Measurements from ENCODE around the gene TMBIM1.

Gene TMBIM1

DNA sequence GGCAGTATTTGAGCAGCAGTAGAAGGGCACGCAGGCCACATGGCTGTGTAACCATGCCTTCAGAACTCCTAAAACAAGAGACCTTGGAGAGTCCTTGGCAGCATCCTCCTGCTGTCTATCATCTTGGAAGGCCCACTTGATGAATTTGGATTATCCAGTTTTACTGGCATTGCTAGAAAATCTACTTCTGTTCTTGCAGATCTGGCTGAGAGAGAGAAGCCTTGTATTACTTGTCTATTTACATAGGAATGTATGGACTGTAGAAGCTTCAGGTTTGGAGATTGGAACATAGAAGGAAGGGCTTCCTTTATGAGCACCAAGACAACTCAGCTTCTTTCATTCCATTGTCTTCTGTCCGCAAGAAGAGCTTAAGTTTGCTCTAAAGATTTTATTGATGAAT is 47.6 kb downstream of the TMBIM1 start:
- DNase-seq (ENCODE audit: low read depth in 2 of 2) = no peak
- TF ChIP-seq, protein P1, sequence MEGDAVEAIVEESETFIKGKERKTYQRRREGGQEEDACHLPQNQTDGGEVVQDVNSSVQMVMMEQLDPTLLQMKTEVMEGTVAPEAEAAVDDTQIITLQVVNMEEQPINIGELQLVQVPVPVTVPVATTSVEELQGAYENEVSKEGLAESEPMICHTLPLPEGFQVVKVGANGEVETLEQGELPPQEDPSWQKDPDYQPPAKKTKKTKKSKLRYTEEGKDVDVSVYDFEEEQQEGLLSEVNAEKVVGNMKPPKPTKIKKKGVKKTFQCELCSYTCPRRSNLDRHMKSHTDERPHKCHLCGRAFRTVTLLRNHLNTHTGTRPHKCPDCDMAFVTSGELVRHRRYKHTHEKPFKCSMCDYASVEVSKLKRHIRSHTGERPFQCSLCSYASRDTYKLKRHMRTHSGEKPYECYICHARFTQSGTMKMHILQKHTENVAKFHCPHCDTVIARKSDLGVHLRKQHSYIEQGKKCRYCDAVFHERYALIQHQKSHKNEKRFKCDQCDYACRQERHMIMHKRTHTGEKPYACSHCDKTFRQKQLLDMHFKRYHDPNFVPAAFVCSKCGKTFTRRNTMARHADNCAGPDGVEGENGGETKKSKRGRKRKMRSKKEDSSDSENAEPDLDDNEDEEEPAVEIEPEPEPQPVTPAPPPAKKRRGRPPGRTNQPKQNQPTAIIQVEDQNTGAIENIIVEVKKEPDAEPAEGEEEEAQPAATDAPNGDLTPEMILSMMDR (IDR thresholded peaks at IDR 0.05; ENCODE audit: low read depth, low read length) = no peak
- H3K4me3 ChIP-seq (replicated peaks in 1 of 2; ENCODE audit: low read depth in 2 of 2, low read length in 2 of 2) = no peak overlapping the region

DNA sequence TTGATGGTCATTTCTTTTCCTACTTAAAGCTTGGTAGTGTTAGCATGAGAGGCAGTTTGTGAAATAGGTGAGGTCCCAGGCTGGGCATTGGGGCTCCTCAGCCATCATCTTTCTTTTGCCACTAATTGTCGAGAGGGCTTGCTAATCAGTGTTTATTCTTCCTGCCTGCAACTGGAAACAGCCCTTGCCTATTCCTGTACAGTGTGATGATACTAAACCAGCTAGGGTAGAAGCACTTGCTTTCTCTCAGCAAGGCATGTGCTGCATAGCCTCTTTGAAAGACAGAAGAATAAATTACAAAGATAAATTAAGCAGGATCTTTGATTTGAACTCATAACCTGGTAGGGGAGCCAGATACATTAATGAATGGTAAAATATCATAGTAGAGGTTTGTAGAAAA is 48.1 kb downstream of the TMBIM1 start:
- TF ChIP-seq, protein P1 (IDR thresholded peaks at IDR 0.05; ENCODE audit: low read depth, low read length) = no peak
- H3K4me3 ChIP-seq (replicated peaks in 1 of 2; ENCODE audit: low read depth in 2 of 2, low read length in 2 of 2) = no peak overlapping the region
- no peak for DNase-seq (ENCODE audit: low read depth in 2 of 2)

DNA sequence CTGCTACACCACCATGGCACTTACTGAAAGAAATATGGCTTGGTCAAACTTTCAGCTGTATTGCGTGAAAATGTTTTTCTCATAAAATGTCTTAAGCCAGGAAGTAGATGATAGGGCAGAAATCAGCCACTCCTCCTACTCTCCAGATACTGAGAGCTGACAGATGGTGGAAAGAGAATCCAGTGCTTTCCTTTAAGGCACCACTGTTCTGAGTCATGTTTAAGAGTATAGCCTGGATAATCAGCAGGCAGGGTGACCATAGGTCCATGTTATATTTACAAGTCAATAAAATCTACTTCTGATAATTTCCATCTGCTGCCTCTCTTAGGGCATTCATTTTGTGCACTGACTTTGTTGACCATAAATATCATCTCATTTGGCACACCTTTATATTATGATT is 53.4 kb downstream of the TMBIM1 start:
- TF ChIP-seq, protein P1 (IDR thresholded peaks at IDR 0.05; ENCODE audit: low read depth, low read length) = no peak
- DNase-seq (ENCODE audit: low read depth in 2 of 2) = no peak
- no peak overlapping the region for H3K4me3 ChIP-seq (replicated peaks in 1 of 2; ENCODE audit: low read depth in 2 of 2, low read length in 2 of 2)

DNA sequence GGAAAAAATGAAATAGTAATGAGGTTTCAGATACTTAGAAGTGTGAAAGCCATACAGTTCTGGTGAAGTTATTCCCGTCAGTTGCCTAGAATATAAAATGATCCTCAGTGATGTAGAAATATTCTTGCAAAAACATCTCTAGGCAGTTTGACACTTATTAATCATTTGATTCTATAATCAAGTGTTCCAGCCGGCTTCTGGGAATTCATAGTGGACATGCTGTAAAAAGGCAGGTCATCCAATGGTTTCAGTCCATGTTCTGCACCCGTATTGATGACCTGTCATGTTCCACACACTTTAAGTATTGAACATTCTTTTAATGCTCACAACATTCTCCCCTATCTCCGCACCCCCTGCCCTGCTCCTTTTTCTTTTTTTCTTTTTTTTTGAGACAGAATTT is 55.5 kb downstream of the TMBIM1 start:
- TF ChIP-seq, protein P1 (IDR thresholded peaks at IDR 0.05; ENCODE audit: low read depth, low read length) = no peak
- no peak overlapping the region for H3K4me3 ChIP-seq (replicated peaks in 1 of 2; ENCODE audit: low read depth in 2 of 2, low read length in 2 of 2)
- no peak for DNase-seq (ENCODE audit: low read depth in 2 of 2)

DNA sequence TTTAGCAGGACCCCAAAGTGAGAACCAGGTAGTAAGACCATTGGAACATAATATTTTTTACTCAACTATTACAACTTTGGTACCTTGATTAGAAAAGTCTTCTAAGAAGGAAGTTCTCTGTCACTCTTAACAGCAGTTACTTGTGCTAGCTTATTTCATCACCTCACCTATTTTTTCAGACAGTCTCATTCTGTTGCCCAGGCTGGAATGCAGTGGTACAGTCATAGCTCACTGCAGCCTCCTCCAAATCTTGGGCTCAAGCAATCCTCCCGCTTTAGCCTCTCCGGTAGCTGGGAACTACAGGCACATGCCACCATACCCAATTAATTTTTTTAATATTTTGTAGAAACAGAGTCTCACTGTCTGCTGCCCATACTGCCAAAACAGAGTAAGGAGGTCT is 57.3 kb downstream of the TMBIM1 start:
- TF ChIP-seq, protein P1 (IDR thresholded peaks at IDR 0.05; ENCODE audit: low read depth, low read length) = no peak

DNA sequence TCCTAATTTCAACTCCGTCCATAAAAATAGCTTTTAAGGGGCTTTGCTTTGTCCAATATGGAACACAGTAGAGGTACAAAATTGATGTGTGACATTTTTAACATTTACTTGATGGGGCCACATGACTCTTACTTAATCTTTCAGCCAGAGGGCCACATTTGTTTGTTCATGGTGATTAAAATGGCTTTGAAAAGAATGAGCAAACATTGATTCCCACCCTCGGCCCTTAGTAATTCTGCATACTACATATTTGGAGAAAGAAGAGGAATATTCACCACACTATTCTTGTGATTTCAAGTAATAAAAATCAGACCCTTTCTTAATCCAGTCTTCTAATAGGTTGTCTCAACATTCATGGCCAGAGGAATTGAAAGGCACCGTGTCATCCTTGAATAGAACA is 57.8 kb downstream of the TMBIM1 start:
- no peak for DNase-seq (ENCODE audit: low read depth in 2 of 2)
- H3K4me3 ChIP-seq (replicated peaks in 1 of 2; ENCODE audit: low read depth in 2 of 2, low read length in 2 of 2) = no peak overlapping the region
- TF ChIP-seq, protein P1 (IDR thresholded peaks at IDR 0.05; ENCODE audit: low read depth, low read length) = no peak

More for the DNA sequence above, 57.3 kb downstream of the TMBIM1 start:
- H3K4me3 ChIP-seq (replicated peaks in 1 of 2; ENCODE audit: low read depth in 2 of 2, low read length in 2 of 2) = no peak overlapping the region
- DNase-seq (ENCODE audit: low read depth in 2 of 2) = no peak

DNA sequence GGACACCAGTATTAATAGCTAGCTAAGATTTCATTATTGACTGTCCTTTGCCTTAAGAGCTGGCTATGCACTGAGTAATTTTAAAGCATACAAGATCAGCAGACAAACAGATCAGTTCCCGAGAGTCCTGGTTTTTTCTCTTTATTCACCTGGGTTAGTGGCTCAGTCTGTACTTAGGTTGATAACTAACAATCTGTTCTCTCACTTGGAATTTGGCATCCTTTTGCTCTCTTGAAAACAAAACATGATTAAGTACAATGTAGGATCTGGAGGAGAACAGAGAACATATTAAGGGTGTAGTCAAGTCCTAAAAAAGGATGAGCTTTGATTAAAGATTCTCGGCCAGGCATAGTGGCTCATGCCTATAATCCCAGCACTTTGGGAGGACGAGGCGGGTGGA is 58.8 kb downstream of the TMBIM1 start:
- no peak for DNase-seq (ENCODE audit: low read depth in 2 of 2)
- TF ChIP-seq, protein P1 (IDR thresholded peaks at IDR 0.05; ENCODE audit: low read depth, low read length) = no peak
- H3K4me3 ChIP-seq (replicated peaks in 1 of 2; ENCODE audit: low read depth in 2 of 2, low read length in 2 of 2) = no peak overlapping the region

All from cardiac fibroblast (primary cell).